K562 (cell line): ENCODE results near the gene AJAP1. TPM values are rescaled to one million over a fixed set of nuclear protein-coding genes. Genes with fewer than 3 reads are reported as not detected.

Source experiments
- GTF2B ChIP-seq: IDR thresholded peaks from 2 replicates; pipeline ENCODE4 v1.6.1; 2011; ENCODE audit not compliant: insufficient read length; ENCODE audit errors: extremely low read depth
- HOMEZ ChIP-seq: fragments of 250-450 bp; sonication (Bioruptor Pico); IDR thresholded peaks from 2 replicates; pipeline ENCODE4 v1.4.0; 2020; ENCODE audit warnings: mild to moderate bottlenecking, moderate library complexity
- RREB1 ChIP-seq: fragments of 250-450 bp; sonication (Bioruptor Pico); IDR thresholded peaks from 2 replicates; pipeline ENCODE4 v1.4.0; 2020
- ZNF311 ChIP-seq: fragments of 250-450 bp; sonication (Bioruptor Pico); IDR thresholded peaks from 2 replicates; pipeline ENCODE4 v1.4.0; 2020; ENCODE audit warnings: mild to moderate bottlenecking, moderate library complexity
- polyA plus RNA-seq, 8 experiments: library from polyadenylated mRNA; depleted of rRNA in 4 of 8; stranded (reverse) in 5 of 8; unstranded in 3 of 8; fragments of >200 nt; fragmentation: Nextera tagmentation in 2 of 8; fragmentation: Illumina TruSeq in 1 of 8; extraction: Ambion mirVana in 2 of 8; extraction: Trizol in 1 of 8; gene quantifications; 2 replicates each; pipeline versions ENCODE4 v1.2.1 to v1.2.3, GENCODE V29; 2011 to 2014; ENCODE audit warnings: inconsistent platforms in 1 of 8, missing spikeins in 1 of 8
- total RNA-seq, 7 experiments: library from RNA; depleted of rRNA in 6 of 7; stranded (reverse); fragments of >200 nt in 6 of 7; fragmentation: Illumina TruSeq in 2 of 7; extraction: Trizol in 2 of 7; gene quantifications; 2 replicates each; pipeline versions ENCODE4 v1.2.1 to v1.2.3, GENCODE V29; 2011 to 2021; ENCODE audit warnings: low replicate concordance in 1 of 7

AJAP1 gene
- total and polyA plus RNA-seq, 9 of the 15 experiments (the other 6 are each of a cell fraction or from before 2014, with no cell fraction given), result not detected

- TF ChIP-seq RREB1 (CRISPR knock-in tag) (no peak), HOMEZ (CRISPR knock-in tag) (no peak), ZNF311 (no peak), GTF2B (no peak)
Measured at GRCh38 chr1:4636186-4636585, 18.2 kb upstream of the AJAP1 start (continued).
